Stimulated activated CD8-positive, alpha-beta memory T cell treated with anti-CD3 and anti-CD28 coated beads, Interleukin-2, amount 100 ng/mL, for 1 hour (primary cell): ENCODE measurements around the gene ADGRV1.
"Not testable (repeated sequence)": the region's sequence is repeated elsewhere in the genome, so short reads cannot be mapped to it uniquely, and the experiment has no call there.

Experiments used
- DNase-seq, 2 donors: peaks; one replicate each; pipeline ENCODE4 v3.0.0-alpha.2; 2020; ENCODE audit warnings: low read depth in 2 of 2

The ADGRV1 gene

DNA sequence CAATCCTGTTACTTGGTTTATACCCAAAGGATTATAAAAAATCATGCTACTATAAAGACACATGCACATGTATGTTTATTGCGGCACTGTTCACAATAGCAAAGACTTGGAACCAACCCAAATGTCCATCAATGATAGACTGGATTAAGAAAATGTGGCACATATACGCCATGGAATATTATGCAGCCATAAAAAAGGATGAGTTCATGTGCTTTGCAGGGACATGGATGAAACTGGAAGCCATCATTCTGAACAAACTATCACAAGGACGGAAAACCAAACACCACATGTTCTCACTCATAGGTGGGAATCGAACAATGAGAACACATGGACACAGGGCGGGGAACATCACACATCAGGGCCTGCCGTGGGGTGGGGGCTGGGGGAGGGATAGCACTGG, 34.5 kb downstream of the ADGRV1 start:
- not testable (repeated sequence) for DNase-seq

DNA sequence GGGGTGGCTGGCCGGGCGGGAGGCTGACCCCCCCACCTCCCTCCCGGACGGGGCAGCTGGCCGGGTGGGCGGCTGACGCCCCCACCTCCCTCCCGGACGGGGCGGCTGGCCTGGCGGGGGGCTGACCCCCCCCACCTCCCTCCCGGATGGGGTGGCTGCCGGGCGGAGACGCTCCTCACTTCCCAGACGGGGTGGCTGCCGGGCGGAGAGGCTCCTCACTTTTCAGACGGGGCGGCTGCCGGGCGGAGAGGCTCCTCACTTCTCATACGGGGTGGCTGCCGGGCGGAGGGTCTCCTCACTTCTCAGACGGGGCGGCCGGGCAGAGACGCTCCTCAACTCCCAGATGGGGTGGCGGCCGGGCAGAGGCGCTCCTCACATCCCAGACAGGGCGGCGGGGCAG, 37.2 kb downstream of the ADGRV1 start:
- not testable (repeated sequence) for DNase-seq

DNA sequence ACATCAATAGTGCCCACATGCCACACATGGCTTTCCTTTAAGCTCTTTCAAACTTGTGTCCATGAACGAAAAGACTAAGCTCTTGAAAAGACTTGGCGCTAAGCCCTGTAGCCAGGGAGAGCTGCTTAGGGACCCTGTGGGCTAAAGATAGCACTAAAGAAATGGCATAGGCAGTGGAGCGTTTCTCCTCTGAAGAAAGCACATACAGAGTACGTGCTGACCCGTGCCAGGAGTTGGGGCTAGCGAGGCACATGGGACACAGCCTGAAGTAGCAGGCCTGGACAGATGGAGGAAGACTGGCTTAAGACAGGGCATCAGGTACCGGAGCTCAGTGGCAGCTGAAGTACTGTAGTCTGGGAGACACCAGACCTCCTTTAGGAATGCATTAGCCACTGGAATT, 39.7 kb downstream of the ADGRV1 start:
- no peak for DNase-seq

DNA sequence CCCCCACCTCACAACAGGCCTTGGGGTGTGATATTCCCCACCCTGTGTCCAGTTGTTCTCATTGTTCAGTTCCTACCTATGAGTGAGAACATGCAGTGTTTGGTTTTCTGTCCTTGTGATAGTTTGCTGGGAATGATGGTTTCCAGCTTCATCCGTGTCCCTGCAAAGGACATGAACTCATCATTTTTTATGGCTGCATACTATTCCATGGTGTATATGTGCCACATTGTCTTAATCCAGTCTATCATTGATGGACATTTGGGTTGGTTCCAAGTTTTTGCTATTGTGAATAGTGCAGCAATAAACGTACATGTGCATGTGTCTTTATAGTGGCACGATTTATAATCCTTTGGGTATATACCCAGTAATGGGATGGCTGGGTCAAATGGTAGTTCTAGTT, 41.7 kb downstream of the ADGRV1 start:
- DNase-seq = not testable (repeated sequence)

DNA sequence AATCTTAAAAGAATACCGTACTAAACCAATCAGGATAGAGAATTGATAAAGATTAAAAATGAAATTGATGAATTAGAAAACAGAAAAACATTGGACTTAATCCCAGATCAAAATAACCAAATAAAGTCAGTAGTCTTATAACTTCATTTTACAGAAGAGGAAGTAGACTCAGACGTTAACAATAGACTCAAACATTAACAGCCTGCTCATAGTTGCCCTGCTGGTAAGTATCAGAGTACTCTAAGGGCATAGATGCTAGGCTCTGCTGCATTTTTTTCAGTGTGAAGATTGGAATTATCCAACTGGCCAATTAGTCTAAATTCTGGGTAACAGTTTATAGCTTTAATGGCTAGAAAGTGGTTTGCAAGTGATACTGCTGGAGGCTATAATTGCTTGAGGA, 42.9 kb downstream of the ADGRV1 start:
- DNase-seq = no peak

DNA sequence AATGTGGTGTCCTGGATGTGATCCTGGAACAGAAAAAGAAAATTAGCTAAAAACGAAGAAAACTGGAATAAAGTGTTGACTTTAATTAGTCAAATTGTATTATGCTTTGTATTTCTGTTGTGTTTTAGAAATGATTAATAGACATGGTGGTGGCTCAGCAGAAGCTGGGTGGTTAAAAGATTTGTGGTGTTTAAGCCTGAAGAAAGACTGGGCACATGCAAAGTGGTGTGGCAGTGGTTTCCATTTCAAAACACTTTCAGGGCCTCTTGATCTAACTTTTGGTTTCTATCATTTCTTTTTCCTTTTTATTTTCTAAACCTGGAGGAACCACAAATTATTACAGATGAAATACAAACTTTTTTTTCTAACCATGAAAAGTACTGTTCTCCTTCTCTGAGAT, 44.1 kb downstream of the ADGRV1 start:
- DNase-seq = no peak

DNA sequence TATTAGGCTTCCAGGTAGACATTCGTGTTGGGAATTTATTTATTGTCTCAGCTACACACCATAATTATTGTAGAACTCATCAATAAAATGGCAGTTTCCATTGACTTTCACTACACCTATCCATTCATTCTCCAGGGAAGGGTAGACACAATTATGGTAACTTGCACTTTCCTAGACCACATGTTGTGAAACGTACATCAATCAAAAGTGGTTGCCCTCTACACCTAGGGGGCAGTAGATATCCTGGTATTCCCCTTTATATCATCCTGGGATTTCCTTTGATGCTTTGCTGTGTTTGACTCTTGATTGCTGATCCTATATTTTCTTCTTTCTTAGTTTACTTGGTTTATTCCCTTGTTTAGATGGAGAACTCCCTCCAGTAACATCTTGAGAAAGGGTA, 47.9 kb downstream of the ADGRV1 start:
- DNase-seq = no peak

DNA sequence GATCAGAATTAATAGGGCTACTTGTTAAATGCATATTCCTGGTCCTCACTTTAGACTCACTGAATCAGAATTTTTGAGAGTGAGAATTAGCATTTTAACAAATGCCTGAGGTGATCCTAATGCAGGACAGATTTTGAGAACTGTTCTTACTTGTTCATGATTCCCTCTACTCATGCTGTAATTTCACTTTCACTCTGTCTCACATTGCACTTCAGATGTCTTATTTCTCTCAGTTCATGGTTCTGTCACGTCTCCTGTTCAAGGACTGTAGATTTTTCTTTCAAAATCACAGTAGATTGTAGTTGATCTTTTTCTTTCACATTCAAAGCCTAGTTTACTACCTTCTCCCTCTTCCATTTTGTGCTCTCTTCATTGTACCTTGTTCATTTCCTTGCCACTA, 54.3 kb downstream of the ADGRV1 start:
- no peak for DNase-seq

DNA sequence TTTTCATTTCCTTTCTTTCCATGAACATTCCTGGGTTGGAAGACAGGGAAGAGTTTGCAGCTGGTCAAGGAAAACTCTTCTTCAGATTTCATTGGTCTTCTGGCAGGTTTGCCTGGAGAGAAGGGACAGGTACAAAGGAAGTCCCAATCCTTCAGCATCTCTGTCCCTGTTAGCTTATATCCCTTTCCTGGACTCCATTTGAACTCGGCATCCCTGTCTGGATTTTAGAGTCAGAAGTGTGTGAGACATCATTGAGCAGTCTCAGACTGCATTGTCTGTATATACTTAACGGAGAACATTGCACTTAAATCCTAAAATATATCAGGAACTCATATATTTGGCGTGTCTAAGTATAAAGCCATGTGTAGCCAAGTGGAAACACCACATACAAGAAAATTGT, 54.9 kb downstream of the ADGRV1 start:
- DNase-seq = no peak

DNA sequence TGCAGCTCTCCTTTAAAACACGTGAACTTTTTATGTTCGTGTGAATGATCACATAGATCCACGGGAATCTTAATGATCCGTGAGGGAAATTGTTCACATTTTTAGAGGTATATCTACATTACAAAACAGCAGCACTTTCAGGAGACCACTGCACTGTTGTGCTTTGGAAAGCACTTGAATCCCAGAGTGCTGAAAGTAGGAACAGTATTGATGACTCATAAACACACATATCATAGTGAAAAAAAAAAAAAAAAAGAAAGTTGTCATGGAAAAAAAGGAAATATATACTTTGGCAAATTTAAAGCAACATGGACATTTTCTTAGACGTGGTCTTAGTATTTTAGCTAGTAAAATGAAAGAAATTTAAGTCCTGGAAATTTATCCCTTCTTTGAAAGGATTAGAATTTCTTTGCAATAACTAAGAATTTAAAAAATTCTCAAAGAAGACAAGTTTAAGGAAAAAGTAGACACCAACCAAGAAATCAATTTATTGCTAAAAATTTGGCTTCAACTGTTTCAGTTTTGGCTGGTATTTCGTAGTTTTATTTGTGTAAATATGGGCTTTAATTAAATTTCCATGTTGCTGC, 55.4 kb downstream of the ADGRV1 start:
- no peak for DNase-seq

DNA sequence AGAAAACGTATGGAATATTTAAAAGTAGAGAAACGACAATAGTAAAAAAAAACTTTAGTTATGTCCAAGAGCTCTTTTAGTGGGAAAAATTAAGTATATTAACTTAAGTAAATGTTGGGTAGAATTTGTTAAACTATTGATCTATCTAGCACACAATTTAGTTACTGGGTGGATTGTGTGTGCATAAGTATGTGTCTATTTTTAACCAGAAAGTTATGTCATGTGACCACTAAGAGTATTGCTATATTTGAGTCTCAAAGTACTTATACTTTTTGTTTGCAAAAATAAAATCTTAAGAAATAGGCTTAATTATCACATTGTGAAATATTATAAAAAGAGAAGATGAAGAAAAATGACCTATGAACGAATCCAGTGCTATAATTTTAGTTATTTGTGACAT, 56.8 kb downstream of the ADGRV1 start:
- no peak for DNase-seq

DNA sequence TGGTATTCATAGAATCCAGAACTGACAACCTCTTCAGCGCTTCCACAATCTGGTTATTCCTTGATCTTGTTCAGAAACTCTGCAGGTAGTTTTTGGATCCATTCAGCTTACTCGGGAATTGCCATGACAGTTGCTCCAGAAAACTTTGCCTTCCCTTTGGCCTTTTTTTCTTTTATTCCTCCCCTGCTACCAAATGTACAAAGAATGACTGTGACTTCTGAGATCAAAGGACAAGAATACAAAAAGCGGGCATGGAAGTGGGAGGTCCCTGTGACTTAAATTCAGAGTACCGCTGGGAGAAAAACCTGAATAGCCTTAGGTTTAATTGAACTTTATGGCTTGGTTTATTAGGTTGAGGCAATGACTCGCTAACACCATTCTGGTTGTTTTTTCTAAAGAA, 59.5 kb downstream of the ADGRV1 start:
- DNase-seq = no peak

DNA sequence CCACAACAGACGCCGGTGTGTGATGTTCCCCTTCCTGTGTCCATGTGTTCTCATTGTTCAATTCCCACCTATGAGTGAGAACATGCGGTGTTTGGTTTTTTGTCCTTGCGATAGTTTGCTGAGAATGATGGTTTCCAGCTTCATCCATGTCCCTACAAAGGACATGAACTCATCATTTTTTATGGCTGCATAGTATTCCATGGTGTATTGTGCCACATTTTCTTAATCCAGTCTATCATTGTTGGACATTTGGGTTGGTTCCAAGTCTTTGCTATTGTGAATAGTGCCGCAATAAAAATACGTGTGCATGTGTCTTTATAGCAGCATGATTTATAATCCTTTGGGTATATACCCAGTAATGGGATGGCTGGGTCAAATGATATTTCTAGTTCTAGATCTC, 61.2 kb downstream of the ADGRV1 start:
- not testable (repeated sequence) for DNase-seq

DNA sequence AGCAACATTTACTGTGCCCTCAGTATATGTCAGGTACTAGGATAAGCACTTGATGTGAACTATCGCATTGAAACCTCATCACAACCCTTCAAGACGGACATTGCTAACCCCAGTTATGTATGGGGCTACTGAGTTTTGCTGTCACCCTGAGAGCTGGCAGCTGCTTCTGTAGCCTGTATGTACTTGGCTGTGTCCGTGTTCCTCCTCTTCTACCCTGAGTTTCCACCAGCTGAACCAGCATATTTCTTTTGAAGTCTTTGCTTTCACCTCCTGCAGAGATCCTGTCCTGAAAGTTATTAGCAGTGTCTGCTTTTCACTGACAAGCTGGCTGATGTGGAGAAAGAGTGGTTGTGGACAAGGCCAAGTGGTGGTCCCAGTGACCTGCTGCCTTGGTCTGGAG, 63.3 kb downstream of the ADGRV1 start:
- DNase-seq = no peak

DNA sequence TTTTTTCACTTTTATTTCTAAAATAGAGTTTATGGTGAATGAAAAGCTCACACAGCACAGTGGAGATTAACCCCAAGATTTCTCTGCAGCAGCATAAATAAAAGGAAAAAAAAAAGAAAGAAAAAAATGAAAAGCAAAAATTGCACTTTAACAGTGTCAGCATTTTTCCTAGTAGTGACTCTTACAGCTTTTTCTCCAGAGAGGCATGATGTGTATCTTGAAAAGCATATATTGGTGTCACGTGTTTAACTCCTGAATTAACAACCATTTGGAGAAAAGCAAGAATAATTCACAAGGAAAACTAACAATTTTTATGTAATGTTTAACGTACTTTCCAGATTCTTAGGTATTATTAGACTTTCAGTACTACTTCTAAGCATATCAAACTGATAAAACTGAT, 67.9 kb downstream of the ADGRV1 start:
- no peak for DNase-seq

DNA sequence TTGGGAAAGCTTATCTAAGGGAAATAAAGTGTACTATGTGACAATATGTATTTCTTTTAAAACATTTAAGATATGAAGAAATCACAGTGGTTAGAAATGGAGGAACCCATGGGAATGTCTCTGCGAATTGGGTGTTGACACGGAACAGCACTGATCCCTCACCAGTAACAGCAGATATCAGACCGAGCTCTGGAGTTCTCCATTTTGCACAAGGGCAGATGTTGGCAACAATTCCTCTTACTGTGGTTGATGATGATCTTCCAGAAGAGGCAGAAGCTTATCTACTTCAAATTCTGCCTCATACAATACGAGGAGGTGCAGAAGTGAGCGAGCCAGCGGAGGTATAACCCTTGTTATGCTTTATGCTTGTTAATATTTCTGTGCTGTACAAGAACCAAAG, 69.9 kb downstream of the ADGRV1 start:
- no peak for DNase-seq

DNA sequence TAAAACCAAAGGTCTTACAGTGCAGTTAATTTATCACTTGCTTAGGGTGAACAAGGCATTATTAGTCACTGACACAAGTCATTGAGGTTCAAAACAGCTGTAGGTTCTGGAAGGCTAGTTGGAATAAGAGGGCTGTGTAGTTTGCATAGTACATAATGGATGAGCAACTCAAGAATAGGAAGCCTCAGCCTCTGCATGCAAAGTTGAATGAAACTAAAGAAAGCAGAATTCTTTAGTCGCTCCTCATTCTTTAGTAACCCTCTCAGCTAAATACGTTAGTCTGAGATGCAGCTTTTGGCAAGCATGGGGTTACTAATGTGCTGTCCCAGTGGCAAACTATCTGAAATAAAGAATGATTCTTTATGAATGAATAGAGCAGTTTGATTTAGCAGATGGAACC, 74.2 kb downstream of the ADGRV1 start:
- no peak for DNase-seq

DNA sequence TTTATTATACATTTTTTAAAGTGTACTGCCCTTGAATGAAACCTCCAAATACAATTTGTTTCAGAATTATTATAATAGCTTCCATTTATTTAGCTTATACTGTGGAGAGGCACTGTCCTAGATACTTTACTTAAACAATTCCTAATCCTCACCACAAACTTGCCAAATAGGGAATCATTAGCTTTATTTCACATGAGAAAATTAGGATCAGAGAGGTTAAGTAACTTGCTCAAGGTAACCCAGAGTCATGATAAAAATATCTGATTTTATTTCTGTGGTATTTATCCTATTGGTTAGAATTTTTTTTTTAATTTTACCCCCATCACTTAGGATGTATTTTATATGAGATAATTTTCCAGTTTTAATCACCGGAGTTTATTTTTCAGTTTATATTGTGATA, 78.4 kb downstream of the ADGRV1 start:
- no peak for DNase-seq

DNA sequence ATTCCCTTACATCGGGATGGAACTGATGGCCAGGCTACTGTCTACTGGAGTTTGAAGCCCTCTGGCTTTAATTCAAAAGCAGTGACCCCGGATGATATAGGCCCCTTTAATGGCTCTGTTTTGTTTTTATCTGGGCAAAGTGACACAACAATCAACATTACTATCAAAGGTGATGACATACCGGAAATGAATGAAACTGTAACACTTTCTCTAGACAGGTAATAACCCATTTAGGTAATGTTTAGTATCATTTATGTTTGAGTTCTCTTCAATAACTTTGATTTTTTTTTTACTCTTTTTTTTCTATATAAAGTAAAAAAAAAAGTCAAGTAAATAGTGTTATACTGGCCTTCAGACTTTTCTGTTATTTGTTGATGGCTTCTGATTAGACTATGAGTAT, 79.1 kb downstream of the ADGRV1 start:
- DNase-seq = no peak

DNA sequence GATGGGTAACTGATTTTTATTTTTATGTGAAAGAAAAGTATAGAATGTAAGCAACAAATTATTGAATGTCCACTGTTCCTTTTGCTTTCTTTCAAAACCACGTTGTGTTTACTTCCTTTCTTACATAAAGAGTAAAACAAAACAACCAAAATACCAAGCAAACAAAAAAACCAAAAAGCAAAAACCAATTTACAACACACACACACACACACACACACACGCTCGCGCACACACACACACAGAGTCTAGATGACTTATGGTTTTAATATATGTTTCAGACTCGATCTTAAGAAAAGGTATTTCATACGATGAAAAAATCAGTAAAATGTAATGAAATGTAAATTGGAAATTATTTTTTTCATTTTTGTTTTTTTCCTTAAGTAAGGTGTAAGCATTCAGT, 80.3 kb downstream of the ADGRV1 start:
- DNase-seq = no peak

DNA sequence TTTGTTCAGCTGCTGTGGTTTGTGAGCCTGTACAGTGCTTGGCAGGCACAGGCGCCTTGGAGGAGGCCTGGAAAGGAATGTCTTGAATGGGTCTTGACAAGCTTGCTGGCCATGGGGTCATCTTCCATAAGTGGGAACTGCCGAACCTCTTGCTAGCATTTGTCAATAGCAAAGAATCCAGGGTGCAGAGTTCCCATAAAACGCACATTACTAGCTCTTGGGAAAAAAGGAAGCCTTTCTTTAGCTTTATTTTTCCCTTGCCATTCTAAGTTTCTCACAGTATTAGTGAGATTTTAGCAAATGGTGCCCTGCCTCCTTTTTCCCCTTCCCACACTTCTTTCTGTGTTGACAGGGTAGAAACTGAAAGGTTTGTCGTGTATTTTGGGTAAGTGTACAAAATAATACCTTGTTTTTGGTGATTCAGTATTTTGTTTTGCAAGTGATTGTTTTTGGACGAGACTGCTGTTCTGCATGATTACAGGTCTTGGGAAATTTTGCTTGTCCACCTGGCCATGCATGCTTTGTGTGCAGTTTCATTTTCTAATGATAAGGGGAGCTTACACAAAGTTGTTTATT, 82.0 kb downstream of the ADGRV1 start:
- no peak for DNase-seq

DNA sequence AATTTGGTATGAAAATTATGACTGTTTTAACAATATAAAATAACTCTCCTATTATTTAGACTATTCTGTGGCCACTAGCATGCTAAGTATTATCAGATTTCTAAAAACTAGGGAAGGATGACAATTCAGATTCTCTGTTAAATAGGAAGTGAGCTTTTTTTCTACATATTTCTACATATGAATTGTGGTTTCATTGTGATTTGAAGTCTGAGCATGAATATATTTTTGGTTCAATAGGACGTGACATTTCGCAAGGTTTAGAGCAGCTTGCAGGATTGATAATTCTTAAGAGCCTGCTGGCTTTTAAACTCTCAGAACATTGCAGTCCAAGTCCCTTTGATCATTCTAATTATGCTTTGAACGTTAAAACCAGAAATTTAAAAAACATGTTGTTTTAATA, 82.9 kb downstream of the ADGRV1 start:
- no peak for DNase-seq

DNA sequence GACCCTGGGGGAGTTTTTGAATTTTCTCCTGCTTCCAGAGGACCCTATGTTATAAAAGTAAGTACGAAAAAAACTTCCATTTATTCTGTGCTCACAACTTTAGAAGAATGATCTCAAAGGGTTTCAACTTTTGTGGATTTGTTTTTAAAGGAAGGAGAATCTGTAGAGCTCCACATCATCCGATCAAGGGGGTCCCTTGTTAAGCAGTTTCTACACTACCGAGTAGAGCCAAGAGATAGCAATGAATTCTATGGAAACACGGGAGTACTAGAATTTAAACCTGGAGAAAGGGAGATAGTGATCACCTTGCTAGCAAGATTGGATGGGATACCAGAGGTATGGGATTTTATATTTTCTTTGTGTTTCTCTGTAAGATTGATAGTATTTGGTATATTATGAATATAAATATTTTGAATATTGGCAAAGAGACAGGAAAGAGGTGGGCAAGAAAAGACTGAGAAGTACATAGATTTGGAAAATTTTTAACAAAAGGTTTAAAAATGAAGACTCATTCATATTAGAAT, 84.2 kb downstream of the ADGRV1 start:
- no peak for DNase-seq

DNA sequence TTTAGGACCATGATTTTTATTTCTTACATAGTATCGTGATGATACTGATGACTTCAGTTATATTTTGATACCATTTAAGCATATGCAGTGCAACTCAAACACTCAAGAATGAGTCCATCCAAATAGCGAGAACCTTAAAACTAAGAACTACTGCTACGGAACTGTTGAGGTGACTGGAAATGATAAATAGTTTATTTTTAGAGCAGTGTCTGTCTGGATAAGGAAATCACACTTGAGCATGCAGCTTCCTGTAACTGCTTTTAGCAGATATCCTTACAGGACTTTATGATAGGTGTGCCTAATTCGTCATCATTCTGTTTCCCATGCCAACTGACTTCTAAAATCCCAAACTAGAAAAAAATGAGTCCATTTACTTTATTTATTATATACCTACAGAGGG, 85.5 kb downstream of the ADGRV1 start:
- no peak for DNase-seq
